OCI-LY1 (cell line): ENCODE results near the gene TMEM174.

Experiments
- CTCF ChIP-seq: fragments of 200-600 bp; sonication (generic), shearing (Covaris generic); IDR thresholded peaks from 2 replicates; pipeline ENCODE4 v1.5.1; 2017; ENCODE audit warnings: mild to moderate bottlenecking, antibody characterized with exemption, low read length, moderate library complexity, mixed read lengths
- EZH2 ChIP-seq: fragments of 200-600 bp; sonication (generic), shearing (Covaris generic); IDR thresholded peaks from 2 replicates; pipeline ENCODE4 v1.8.0; 2017; ENCODE audit warnings: borderline replicate concordance, mixed run types, mild to moderate bottlenecking, antibody characterized with exemption, low read length, moderate library complexity, mixed read lengths

GRCh38 chr5:73135429-73136054 is 37.5 kb upstream of the TMEM174 start:
- TF ChIP-seq CTCF: peak; percentile 54
- no peak for TF ChIP-seq EZH2
